Measurements from ENCODE around the gene POFUT2. TPM values are rescaled to one million over a fixed set of nuclear protein-coding genes. Genes with fewer than 3 reads are reported as not detected.

The POFUT2 gene
- total RNA-seq, 2 experiments from 2014 or later = 17.0 to 20.5 TPM

DNA sequence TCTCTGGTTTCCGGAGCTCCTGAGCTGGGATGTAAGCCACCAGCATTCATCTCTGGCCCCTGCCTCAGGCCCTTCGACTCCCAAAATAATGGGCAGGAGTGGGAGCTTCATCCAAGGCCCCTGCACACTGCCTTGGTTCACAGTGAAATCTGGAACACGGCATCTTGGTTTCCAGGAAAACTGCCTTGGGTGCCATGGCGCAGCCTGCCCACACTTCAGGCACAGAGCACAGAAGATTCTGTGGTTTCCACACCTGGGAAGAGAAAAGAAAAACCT is 48.8 kb upstream of the POFUT2 start:
- Histone ChIP-seq H2AFZ (ENCODE audit: low read length) (no peak overlapping the region), H3K4me2 (ENCODE audit: low read length) (no peak overlapping the region), H3K27ac (ENCODE audit: low read depth, low read length, poor library complexity, severe bottlenecking) (no peak overlapping the region), H3K36me3 (ENCODE audit: insufficient read depth, low read length) (no peaks in the 10 kb centered on the region), H3K79me2 (ENCODE audit: insufficient read depth, low read depth, low read length) (no peaks in the 10 kb centered on the region), H3K4me3 (ENCODE audit: low read depth, low read length, poor library complexity, severe bottlenecking) (no peak overlapping the region), H3K4me1 (ENCODE audit: insufficient read depth, low read length, poor library complexity, severe bottlenecking) (no peaks in the 10 kb centered on the region), H3K9me2 (ENCODE audit: insufficient read depth, low read length) (no peaks in the 10 kb centered on the region), H3K9me3 (ENCODE audit: low read length) (no peaks in the 10 kb centered on the region), H4K20me1 (ENCODE audit: insufficient read depth, low read length) (no peaks in the 10 kb centered on the region)
- no peak for TF ChIP-seq EZH2phosphoT487 (IDR thresholded peaks at IDR 0.05; ENCODE audit: borderline replicate concordance, low read depth, low read length)
- TF ChIP-seq CTCF (conservative IDR thresholded peaks at IDR 0.05; ENCODE audit: low read length) = no peak
- POLR2A ChIA-PET = no interaction called here
- BruUV-seq (replicated peaks) = no TSS peak
- CTCF ChIA-PET (ENCODE audit: unreplicated experiment) = no interaction called here
- intact Hi-C loops (cut with micrococcal nuclease; ENCODE audit: unreplicated experiment) = no loop called here
- no peak for DNase-seq (ENCODE audit: low spot score)

- DNase-seq (ENCODE audit: low spot score) = no peak
- no TSS peak for BruUV-seq (replicated peaks)
- intact Hi-C loops (cut with micrococcal nuclease; ENCODE audit: unreplicated experiment) = no loop called here
- TF ChIP-seq CTCF (conservative IDR thresholded peaks at IDR 0.05; ENCODE audit: low read length) = no peak
- no peak for TF ChIP-seq EZH2phosphoT487 (IDR thresholded peaks at IDR 0.05; ENCODE audit: borderline replicate concordance, low read depth, low read length)
- Histone ChIP-seq H3K36me3 (ENCODE audit: insufficient read depth, low read length) (no peaks in the 10 kb centered on the region), H3K4me1 (ENCODE audit: insufficient read depth, low read length, poor library complexity, severe bottlenecking) (no peaks in the 10 kb centered on the region), H4K20me1 (ENCODE audit: insufficient read depth, low read length) (no peaks in the 10 kb centered on the region), H2AFZ (ENCODE audit: low read length) (no peak overlapping the region), H3K4me2 (ENCODE audit: low read length) (no peak overlapping the region), H3K27ac (ENCODE audit: low read depth, low read length, poor library complexity, severe bottlenecking) (no peak overlapping the region), H3K9me2 (ENCODE audit: insufficient read depth, low read length) (no peaks in the 10 kb centered on the region), H3K79me2 (ENCODE audit: insufficient read depth, low read depth, low read length) (no peaks in the 10 kb centered on the region), H3K9me3 (ENCODE audit: low read length) (no peaks in the 10 kb centered on the region), H3K4me3 (ENCODE audit: low read depth, low read length, poor library complexity, severe bottlenecking) (no peak overlapping the region)
- ChIA-PET CTCF (ENCODE audit: unreplicated experiment) (no interaction called here), POLR2A (interaction anchor here (0.6 kb wide), 1 partner anchor 8 kb away, joined by 3 read pairs; no protein-coding TSS in a partner anchor)
Measured at GRCh38 chr21:45335761-45336534, 48.3 kb upstream of the POFUT2 start.

DNA sequence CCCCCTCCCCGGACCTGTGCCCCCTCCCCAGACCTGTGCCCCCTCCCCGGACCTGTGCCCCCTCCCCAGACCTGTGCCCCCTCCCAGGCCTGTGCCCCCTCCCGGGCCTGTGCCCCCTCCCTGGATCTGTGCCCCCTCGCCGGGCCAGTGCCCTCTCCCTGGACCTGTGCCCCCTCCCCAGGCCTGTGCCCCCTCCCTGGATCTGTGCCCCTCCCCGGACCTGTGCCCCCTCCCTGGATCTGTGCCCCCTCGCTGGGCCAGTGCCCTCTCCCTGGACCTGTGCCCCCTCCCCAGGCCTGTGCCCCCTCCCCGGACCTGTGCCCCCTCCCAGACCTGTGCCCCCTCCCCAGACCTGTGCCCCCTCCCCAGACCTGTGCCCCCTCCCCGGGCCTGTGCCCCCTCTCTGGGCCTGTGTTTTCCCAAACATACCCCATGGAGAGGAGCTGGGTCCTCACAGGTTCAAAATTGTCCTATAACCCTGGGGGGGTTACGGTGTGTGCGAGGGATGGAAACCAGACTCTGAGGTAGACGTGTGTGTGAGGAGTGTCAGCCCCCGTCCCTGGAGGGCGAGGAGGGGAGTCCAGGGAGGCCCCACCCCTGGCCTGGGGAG is 47.6 kb upstream of the POFUT2 start:
- Histone ChIP-seq H4K20me1 (ENCODE audit: insufficient read depth, low read length) (no peaks in the 10 kb centered on the region), H3K9me2 (ENCODE audit: insufficient read depth, low read length) (no peaks in the 10 kb centered on the region), H3K4me3 (ENCODE audit: low read depth, low read length, poor library complexity, severe bottlenecking) (no peak overlapping the region), H3K27ac (ENCODE audit: low read depth, low read length, poor library complexity, severe bottlenecking) (no peak overlapping the region), H3K4me1 (ENCODE audit: insufficient read depth, low read length, poor library complexity, severe bottlenecking) (no peaks in the 10 kb centered on the region), H3K4me2 (ENCODE audit: low read length) (no peak overlapping the region), H2AFZ (ENCODE audit: low read length) (no peak overlapping the region), H3K9me3 (ENCODE audit: low read length) (no peaks in the 10 kb centered on the region), H3K79me2 (ENCODE audit: insufficient read depth, low read depth, low read length) (no peaks in the 10 kb centered on the region), H3K36me3 (ENCODE audit: insufficient read depth, low read length) (no peaks in the 10 kb centered on the region)
- POLR2A ChIA-PET = interaction anchor here (0.6 kb wide), 1 partner anchor 8 kb away, joined by 3 read pairs; no protein-coding TSS in a partner anchor
- no peak for DNase-seq (ENCODE audit: low spot score)
- CTCF ChIA-PET (ENCODE audit: unreplicated experiment) = no interaction called here
- intact Hi-C loops (cut with micrococcal nuclease; ENCODE audit: unreplicated experiment) = no loop called here
- BruUV-seq (replicated peaks) = no TSS peak
- TF ChIP-seq CTCF (conservative IDR thresholded peaks at IDR 0.05; ENCODE audit: low read length) = no peak
- no peak for TF ChIP-seq EZH2phosphoT487 (IDR thresholded peaks at IDR 0.05; ENCODE audit: borderline replicate concordance, low read depth, low read length)
